ENCODE data around the gene AK3. TPM values are rescaled to one million over a fixed set of nuclear protein-coding genes. Genes with fewer than 3 reads are reported as not detected.

The AK3 gene
- total RNA-seq, 1 donor from 2014 or later, result 45.1 TPM

- H3K9ac ChIP-seq (ENCODE audit: low read length), result no peak overlapping the region
- no peaks in the 10 kb centered on the region for H3K27me3 ChIP-seq (ENCODE audit: insufficient read depth, low read length)
- no peaks in the 10 kb centered on the region for H3K4me1 ChIP-seq (ENCODE audit: insufficient read depth, low read length)
- FAIRE-seq (no peak), DNase-seq (ENCODE audit: low read depth) (no peak)
- H3K79me2 ChIP-seq (ENCODE audit: insufficient read depth, low read length), result no peaks in the 10 kb centered on the region
- H3K9me3 Mint-ChIP-seq (ENCODE audit: unreplicated experiment), result no peaks in the 10 kb centered on the region
- peaks cover 4% of the 10 kb centered on the region for H3K36me3 Mint-ChIP-seq (ENCODE audit: low read depth, unreplicated experiment)
- H4K20me1 ChIP-seq (ENCODE audit: insufficient read depth, low read length), result no peaks in the 10 kb centered on the region
- no peak overlapping the region for H2AFZ ChIP-seq (ENCODE audit: low read depth, low read length)
- no peaks in the 10 kb centered on the region for H3K27me3 Mint-ChIP-seq (ENCODE audit: low read depth, unreplicated experiment)
- H3K27ac Mint-ChIP-seq (ENCODE audit: unreplicated experiment), result no peak overlapping the region
- H3K4me1 Mint-ChIP-seq (ENCODE audit: low read depth, unreplicated experiment), result no peaks in the 10 kb centered on the region
- H3K4me3 ChIP-seq (ENCODE audit: insufficient read depth, low read depth, low read length), result no peak overlapping the region
- TF ChIP-seq EZH2 (IDR thresholded peaks at IDR 0.05; ENCODE audit: insufficient read depth, low read length), result no peak
- no peak for TF ChIP-seq CTCF (IDR thresholded peaks at IDR 0.05; ENCODE audit: insufficient read depth, low read depth, low read length)
- H3K9me3 ChIP-seq (ENCODE audit: insufficient read depth, low read depth, low read length), result no peaks in the 10 kb centered on the region
- no peak overlapping the region for H3K4me2 ChIP-seq (ENCODE audit: low read length)
- no peak overlapping the region for H3K27ac ChIP-seq (ENCODE audit: low read depth, low read length)
- H3K36me3 ChIP-seq (ENCODE audit: insufficient read depth, low read length), result peaks cover 16% of the 10 kb centered on the region
- no peak overlapping the region for H3K4me3 Mint-ChIP-seq (ENCODE audit: unreplicated experiment)
Observed at GRCh38 chr9:4706021-4706420, 35.0 kb downstream of the AK3 start.

GRCh38 chr9:4704129-4704528 lies 36.9 kb downstream of the AK3 start:
- Histone ChIP-seq H3K36me3 (ENCODE audit: insufficient read depth, low read length) (peaks cover 19% of the 10 kb centered on the region), H3K4me3 (ENCODE audit: insufficient read depth, low read depth, low read length) (no peak overlapping the region), H3K27ac (ENCODE audit: low read depth, low read length) (no peak overlapping the region), H3K4me1 (ENCODE audit: insufficient read depth, low read length) (no peaks in the 10 kb centered on the region), H3K79me2 (ENCODE audit: insufficient read depth, low read length) (no peaks in the 10 kb centered on the region), H3K9ac (ENCODE audit: low read length) (no peak overlapping the region), H3K9me3 (ENCODE audit: insufficient read depth, low read depth, low read length) (no peaks in the 10 kb centered on the region), H3K4me2 (ENCODE audit: low read length) (no peak overlapping the region), H4K20me1 (ENCODE audit: insufficient read depth, low read length) (no peaks in the 10 kb centered on the region), H2AFZ (ENCODE audit: low read depth, low read length) (no peak overlapping the region), H3K27me3 (ENCODE audit: insufficient read depth, low read length) (no peaks in the 10 kb centered on the region)
- no peaks in the 10 kb centered on the region for H3K4me1 Mint-ChIP-seq (ENCODE audit: low read depth, unreplicated experiment)
- no peak overlapping the region for H3K4me3 Mint-ChIP-seq (ENCODE audit: unreplicated experiment)
- peaks cover 4% of the 10 kb centered on the region for H3K36me3 Mint-ChIP-seq (ENCODE audit: low read depth, unreplicated experiment)
- DNase-seq (ENCODE audit: low read depth), result no peak
- no peaks in the 10 kb centered on the region for H3K9me3 Mint-ChIP-seq (ENCODE audit: unreplicated experiment)
- peak; percentile 55 for FAIRE-seq
- TF ChIP-seq EZH2 (IDR thresholded peaks at IDR 0.05; ENCODE audit: insufficient read depth, low read length) (no peak), CTCF (IDR thresholded peaks at IDR 0.05; ENCODE audit: insufficient read depth, low read depth, low read length) (no peak)
- no peaks in the 10 kb centered on the region for H3K27me3 Mint-ChIP-seq (ENCODE audit: low read depth, unreplicated experiment)
- H3K27ac Mint-ChIP-seq (ENCODE audit: unreplicated experiment), result no peak overlapping the region

- Histone ChIP-seq H3K9me3 (ENCODE audit: insufficient read depth, low read depth, low read length) (no peaks in the 10 kb centered on the region), H3K79me2 (ENCODE audit: insufficient read depth, low read length) (no peaks in the 10 kb centered on the region), H4K20me1 (ENCODE audit: insufficient read depth, low read length) (no peaks in the 10 kb centered on the region), H2AFZ (ENCODE audit: low read depth, low read length) (no peak overlapping the region), H3K9ac (ENCODE audit: low read length) (no peak overlapping the region), H3K4me1 (ENCODE audit: insufficient read depth, low read length) (no peaks in the 10 kb centered on the region), H3K27me3 (ENCODE audit: insufficient read depth, low read length) (no peaks in the 10 kb centered on the region), H3K36me3 (ENCODE audit: insufficient read depth, low read length) (peaks cover 23% of the 10 kb centered on the region), H3K4me2 (ENCODE audit: low read length) (no peak overlapping the region), H3K4me3 (ENCODE audit: insufficient read depth, low read depth, low read length) (no peak overlapping the region), H3K27ac (ENCODE audit: low read depth, low read length) (no peak overlapping the region)
- Mint-ChIP-seq H3K4me1 (ENCODE audit: low read depth, unreplicated experiment) (no peaks in the 10 kb centered on the region), H3K9me3 (ENCODE audit: unreplicated experiment) (no peaks in the 10 kb centered on the region), H3K27me3 (ENCODE audit: low read depth, unreplicated experiment) (no peaks in the 10 kb centered on the region), H3K4me3 (ENCODE audit: unreplicated experiment) (peak overlapping the region; percentile 36), H3K27ac (ENCODE audit: unreplicated experiment) (no peak overlapping the region), H3K36me3 (ENCODE audit: low read depth, unreplicated experiment) (peaks cover 7% of the 10 kb centered on the region)
- peak; percentile 45 for FAIRE-seq
- DNase-seq (ENCODE audit: low read depth), result no peak
- TF ChIP-seq EZH2 (IDR thresholded peaks at IDR 0.05; ENCODE audit: insufficient read depth, low read length), result no peak
- TF ChIP-seq CTCF (IDR thresholded peaks at IDR 0.05; ENCODE audit: insufficient read depth, low read depth, low read length), result no peak
Observed at GRCh38 chr9:4701526-4701925, 39.5 kb downstream of the AK3 start.

All from astrocyte (in vitro differentiated cells and primary cell).